SU-DHL-6 (cell line): ENCODE measurements around the gene ZNF800.
"Not testable (repeated sequence)": the region's sequence is repeated elsewhere in the genome, so short reads cannot be mapped to it uniquely, and the experiment has no call there.

Experiments
- H2AFZ ChIP-seq: fragments of 200-600 bp; sonication (generic); 2 replicates; pipeline ENCODE4 v1.6.1; 2014; ENCODE audit warnings: low read depth, mild to moderate bottlenecking, moderate library complexity, mixed read lengths, antibody characterized with exemption, low read length; ENCODE audit not compliant: severe bottlenecking
- H3F3A ChIP-seq: fragments of 200-600 bp; shearing (Covaris generic); 2 replicates; pipeline ENCODE4 v1.6.0; 2016; ENCODE audit warnings: antibody characterized with exemption, mild to moderate bottlenecking; ENCODE audit not compliant: insufficient read depth
- H3K27ac ChIP-seq: fragments of 200-600 bp; sonication (generic); 2 replicates; pipeline ENCODE4 v1.5.1; 2016; ENCODE audit warnings: low read depth, mild to moderate bottlenecking, low read length, moderate library complexity, mixed read lengths
- H3K27me3 ChIP-seq: fragments of 200-600 bp; sonication (generic), shearing (Covaris generic); 2 replicates; pipeline ENCODE4 v1.6.0; 2014; ENCODE audit warnings: mild to moderate bottlenecking, low read length
- H3K36me3 ChIP-seq: fragments of 200-600 bp; sonication (generic); 2 replicates; pipeline ENCODE4 v1.6.1; 2014; ENCODE audit warnings: mild to moderate bottlenecking, low read length, mixed read lengths
- H3K4me2 ChIP-seq: fragments of 300-600, 200-600 bp; shearing (Covaris generic), sonication (generic); 2 replicates; pipeline ENCODE4 v1.6.0; 2014; ENCODE audit warnings: low read length, low read depth, mild to moderate bottlenecking; ENCODE audit not compliant: poor library complexity, severe bottlenecking
- H3K4me3 ChIP-seq: fragments of 200-600 bp; sonication (generic); 2 replicates; pipeline ENCODE4 v1.5.1; 2014; ENCODE audit warnings: antibody characterized with exemption, low read length, mild to moderate bottlenecking, mixed read lengths; ENCODE audit not compliant: insufficient read depth, poor library complexity, severe bottlenecking
- H3K79me2 ChIP-seq: fragments of 200-600 bp; sonication (generic); 2 replicates; pipeline ENCODE4 v1.6.1; 2014; ENCODE audit warnings: mild to moderate bottlenecking, low read length, moderate library complexity; ENCODE audit not compliant: insufficient read depth
- H3K9ac ChIP-seq: fragments of 200-600 bp; sonication (generic); 2 replicates; pipeline ENCODE4 v1.7.0; 2014; ENCODE audit warnings: mild to moderate bottlenecking, low read length
- H3K9me2 ChIP-seq: fragments of 200-600 bp; sonication (generic); replicated peaks from 2 replicates; pipeline ENCODE4 v1.6.1; 2014; ENCODE audit warnings: low read length; ENCODE audit not compliant: insufficient read depth
- H3K9me3 ChIP-seq: fragments of 200-600 bp; sonication (generic); 2 replicates; pipeline ENCODE4 v1.6.1; 2014; ENCODE audit warnings: low read length, mixed read lengths; ENCODE audit not compliant: insufficient read depth
- H4K20me1 ChIP-seq: fragments of 200-600 bp; sonication (generic); 2 replicates; pipeline ENCODE4 v1.6.1; 2014; ENCODE audit warnings: low read depth, mild to moderate bottlenecking, antibody characterized with exemption, low read length, moderate library complexity, mixed read lengths
- EZH2phosphoT487 ChIP-seq: fragments of 200-600 bp; sonication (generic), shearing (Covaris generic); conservative IDR thresholded peaks from 2 replicates; pipeline ENCODE4 v1.6.1; 2018; ENCODE audit warnings: mild to moderate bottlenecking, antibody characterized with exemption, low read length, moderate library complexity, mixed read lengths
- TF ChIP-seq, protein P1 (sequence below): fragments of 200-600 bp; sonication (generic); IDR thresholded peaks from one replicate; pipeline ENCODE4 v1.5.1; 2017; ENCODE audit warnings: antibody characterized with exemption, mild to moderate bottlenecking, low read length, moderate library complexity; ENCODE audit not compliant: insufficient read depth, poor library complexity, severe bottlenecking

Gene ZNF800

DNA sequence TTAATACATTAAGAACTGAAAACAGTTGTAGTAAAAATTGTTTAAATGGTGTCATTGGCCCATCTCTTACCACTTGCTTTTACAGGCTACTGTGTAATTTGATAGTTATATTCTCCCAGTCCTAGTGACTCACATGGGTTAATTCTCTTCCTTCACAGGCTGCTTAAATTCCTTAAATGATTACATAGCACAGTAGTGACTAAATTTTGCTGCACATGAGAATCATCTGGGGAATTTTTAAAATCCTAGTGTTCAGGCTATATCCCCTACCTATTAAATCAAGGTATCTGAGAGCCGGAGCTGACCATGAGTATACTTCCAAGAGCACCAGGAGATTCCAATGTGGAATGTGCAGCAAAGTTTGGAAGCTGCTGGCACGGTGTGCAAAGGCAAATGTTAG, 45.3 kb upstream of the ZNF800 start:
- no peak overlapping the region for H2AFZ ChIP-seq
- H3K9me2 ChIP-seq = no peaks in the 10 kb centered on the region
- no peaks in the 10 kb centered on the region for H3K79me2 ChIP-seq
- no peaks in the 10 kb centered on the region for H3K36me3 ChIP-seq
- no peaks in the 10 kb centered on the region for H3F3A ChIP-seq
- H3K4me2 ChIP-seq = no peak overlapping the region
- no peaks in the 10 kb centered on the region for H4K20me1 ChIP-seq
- TF ChIP-seq, protein P1, sequence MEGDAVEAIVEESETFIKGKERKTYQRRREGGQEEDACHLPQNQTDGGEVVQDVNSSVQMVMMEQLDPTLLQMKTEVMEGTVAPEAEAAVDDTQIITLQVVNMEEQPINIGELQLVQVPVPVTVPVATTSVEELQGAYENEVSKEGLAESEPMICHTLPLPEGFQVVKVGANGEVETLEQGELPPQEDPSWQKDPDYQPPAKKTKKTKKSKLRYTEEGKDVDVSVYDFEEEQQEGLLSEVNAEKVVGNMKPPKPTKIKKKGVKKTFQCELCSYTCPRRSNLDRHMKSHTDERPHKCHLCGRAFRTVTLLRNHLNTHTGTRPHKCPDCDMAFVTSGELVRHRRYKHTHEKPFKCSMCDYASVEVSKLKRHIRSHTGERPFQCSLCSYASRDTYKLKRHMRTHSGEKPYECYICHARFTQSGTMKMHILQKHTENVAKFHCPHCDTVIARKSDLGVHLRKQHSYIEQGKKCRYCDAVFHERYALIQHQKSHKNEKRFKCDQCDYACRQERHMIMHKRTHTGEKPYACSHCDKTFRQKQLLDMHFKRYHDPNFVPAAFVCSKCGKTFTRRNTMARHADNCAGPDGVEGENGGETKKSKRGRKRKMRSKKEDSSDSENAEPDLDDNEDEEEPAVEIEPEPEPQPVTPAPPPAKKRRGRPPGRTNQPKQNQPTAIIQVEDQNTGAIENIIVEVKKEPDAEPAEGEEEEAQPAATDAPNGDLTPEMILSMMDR = no peak
- no peak for TF ChIP-seq EZH2phosphoT487
- no peak overlapping the region for H3K9ac ChIP-seq
- no peak overlapping the region for H3K4me3 ChIP-seq
- H3K27me3 ChIP-seq = no peaks in the 10 kb centered on the region
- H3K9me3 ChIP-seq = peaks cover 10% of the 10 kb centered on the region; the same call in 1 of the 2 replicates
- no peak overlapping the region for H3K27ac ChIP-seq

DNA sequence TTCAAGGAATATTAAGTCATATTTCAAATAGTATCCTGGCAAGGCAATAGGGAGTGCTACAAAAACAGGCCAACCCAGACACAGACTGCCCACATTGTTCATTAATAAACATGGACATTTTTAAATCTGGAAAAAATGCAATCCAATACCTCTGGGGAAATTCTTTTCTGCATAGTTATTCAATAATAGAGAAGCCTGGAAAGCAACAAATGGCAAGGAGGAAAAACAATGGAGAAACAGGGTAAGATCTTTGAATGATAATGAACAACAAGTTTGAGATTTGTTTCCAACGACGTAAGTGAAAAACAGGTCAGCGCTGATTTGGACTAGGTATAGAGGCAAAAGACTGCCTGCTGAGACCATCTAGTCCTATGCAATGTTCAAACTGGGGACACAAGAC, 44.7 kb upstream of the ZNF800 start:
- H3K79me2 ChIP-seq = no peaks in the 10 kb centered on the region
- no peak overlapping the region for H3K4me2 ChIP-seq
- H3K9me3 ChIP-seq = peaks cover 10% of the 10 kb centered on the region; the same call in 1 of the 2 replicates
- TF ChIP-seq EZH2phosphoT487 = no peak
- TF ChIP-seq, protein P1 = no peak
- no peaks in the 10 kb centered on the region for H3K9me2 ChIP-seq
- no peak overlapping the region for H3K4me3 ChIP-seq
- no peaks in the 10 kb centered on the region for H4K20me1 ChIP-seq
- H3K27ac ChIP-seq = no peak overlapping the region
- no peak overlapping the region for H2AFZ ChIP-seq
- H3K27me3 ChIP-seq = no peaks in the 10 kb centered on the region
- no peaks in the 10 kb centered on the region for H3K36me3 ChIP-seq
- H3K9ac ChIP-seq = no peak overlapping the region
- no peaks in the 10 kb centered on the region for H3F3A ChIP-seq

- H3K4me3 ChIP-seq, H3F3A ChIP-seq, H3K27ac ChIP-seq, H3K9ac ChIP-seq, H3K79me2 ChIP-seq, H2AFZ ChIP-seq, H3K9me2 ChIP-seq, H3K9me3 ChIP-seq, H4K20me1 ChIP-seq, H3K4me2 ChIP-seq, H3K27me3 ChIP-seq, H3K36me3 ChIP-seq: not testable (repeated sequence)
Measured at GRCh38 chr7:127429281-127429680, 36.8 kb upstream of the ZNF800 start.

GRCh38 chr7:127419196-127419595, 26.7 kb upstream of the ZNF800 start:
- Histone ChIP-seq H3K9ac (no peak overlapping the region), H3K9me3 (no peaks in the 10 kb centered on the region), H3K4me2 (no peak overlapping the region), H3K27ac (no peak overlapping the region), H2AFZ (no peak overlapping the region), H3K27me3 (no peaks in the 10 kb centered on the region), H3F3A (no peaks in the 10 kb centered on the region), H3K79me2 (no peaks in the 10 kb centered on the region), H3K9me2 (no peaks in the 10 kb centered on the region), H4K20me1 (no peaks in the 10 kb centered on the region), H3K4me3 (no peak overlapping the region), H3K36me3 (no peaks in the 10 kb centered on the region)
- TF ChIP-seq, protein P1 = no peak
- TF ChIP-seq EZH2phosphoT487 = no peak
